Stimulated activated CD4-positive, alpha-beta T cell treated with anti-CD3 and anti-CD28 coated beads, Interleukin-4, amount 100 ng/mL, for 1 hour (primary cell): ENCODE results near the gene GNAS.
A peak's percentile ranks its signal among the peaks of the same experiment; 100 is the strongest.

Source experiments
- DNase-seq: peaks from one replicate; pipeline ENCODE4 v3.0.0-alpha.2; 2020

GNAS gene

GRCh38 chr20:58883241-58883691 is 30.8 kb downstream of the GNAS start:
- no peak for DNase-seq

GRCh38 chr20:58884966-58885365 is 32.5 kb downstream of the GNAS start:
- no peak for DNase-seq

GRCh38 chr20:58886546-58886945 is 34.0 kb downstream of the GNAS start:
- DNase-seq: no peak

- DNase-seq: no peak
These were observed 35.6 kb downstream of the GNAS start for GRCh38 chr20:58888103-58888502.

- DNase-seq: peak; percentile 81
These were observed 36.2 kb downstream of the GNAS start for GRCh38 chr20:58888521-58889333.

GRCh38 chr20:58889334-58889760 is 36.8 kb downstream of the GNAS start:
- DNase-seq: no peak

- DNase-seq: peak; percentile 51
These were observed 37.4 kb downstream of the GNAS start for GRCh38 chr20:58889798-58890517.

- DNase-seq: peak; percentile 72
These were observed 38.1 kb downstream of the GNAS start for GRCh38 chr20:58890518-58891085.

- DNase-seq: peak; percentile 79
These were observed 38.7 kb downstream of the GNAS start for GRCh38 chr20:58891086-58891717.

- DNase-seq: peak; percentile 46
These were observed 39.2 kb downstream of the GNAS start for GRCh38 chr20:58891718-58892140.

- DNase-seq: peak; percentile 79
These were observed 39.8 kb downstream of the GNAS start for GRCh38 chr20:58892141-58892931.

- no peak for DNase-seq
These were observed 40.4 kb downstream of the GNAS start for GRCh38 chr20:58892932-58893224.

GRCh38 chr20:58893355-58894120 is 41.0 kb downstream of the GNAS start:
- peak; percentile 38 for DNase-seq

GRCh38 chr20:58894652-58895447 is 42.3 kb downstream of the GNAS start:
- no peak for DNase-seq

- no peak for DNase-seq
These were observed 43.1 kb downstream of the GNAS start for GRCh38 chr20:58895448-58896180.

- no peak for DNase-seq
These were observed 44.3 kb downstream of the GNAS start for GRCh38 chr20:58896820-58897219.

GRCh38 chr20:58897488-58897887 is 45.0 kb downstream of the GNAS start:
- no peak for DNase-seq

- no peak for DNase-seq
These were observed 46.3 kb downstream of the GNAS start for GRCh38 chr20:58898629-58899408.

- no peak for DNase-seq
These were observed 47.0 kb downstream of the GNAS start for GRCh38 chr20:58899512-58899911.
